Transverse colon (tissue), 4 donors: ENCODE data around the gene LMF1. TPM values are rescaled to one million over a fixed set of nuclear protein-coding genes. Genes with fewer than 3 reads are reported as not detected.

ENCODE experiments used
- DNase-seq: peaks from one replicate; pipeline ENCODE4 v3.0.0-alpha.2; 2019
- H3K27ac ChIP-seq, 4 donors: fragments of 200-600 bp; sonication (generic); 2 replicates each; pipeline ENCODE4 v1.5.1; 2016 to 2018; ENCODE audit warnings: inconsistent platforms in 4 of 4
- H3K27me3 ChIP-seq: fragments of 200-600 bp; sonication (generic); 2 replicates; pipeline ENCODE4 v1.5.1; 2017; ENCODE audit warnings: inconsistent platforms
- H3K36me3 ChIP-seq, 4 donors: fragments of 200-600 bp; sonication (generic); 2 replicates each; pipeline ENCODE4 v1.5.1; 2017 to 2019; ENCODE audit warnings: inconsistent platforms in 4 of 4
- H3K4me1 ChIP-seq, 4 donors: fragments of 200-600 bp; sonication (generic); 2 replicates each; pipeline ENCODE4 v1.5.1; 2017 to 2020; ENCODE audit warnings: inconsistent platforms in 4 of 4
- H3K4me3 ChIP-seq, 4 donors: fragments of 200-600 bp; sonication (generic); 1 replicate in 1 of 4; 2 replicates in 3 of 4; pipeline versions ENCODE4 v1.5.1 to v1.6.1; 2017 to 2019; ENCODE audit warnings: inconsistent platforms in 4 of 4
- H3K9me3 ChIP-seq, 2 donors: fragments of 200-600 bp; sonication (generic); 2 replicates each; pipeline ENCODE4 v1.5.1; 2017 to 2019; ENCODE audit warnings: inconsistent platforms in 2 of 2
- EP300 ChIP-seq: sonication (generic); formaldehyde crosslinking; IDR thresholded peaks from one replicate; pipeline ENCODE4 v1.6.1; 2017; ENCODE audit warnings: antibody characterized with exemption, low read depth
- POLR2A ChIP-seq: fragments of 450-650 bp; IDR thresholded peaks from one replicate; pipeline ENCODE4 v1.6.1; 2016; ENCODE audit warnings: antibody characterized with exemption, mild to moderate bottlenecking, moderate library complexity
- POLR2AphosphoS5 ChIP-seq, 3 donors: sonication (generic); formaldehyde crosslinking; IDR thresholded peaks; one replicate each; pipeline ENCODE4 v1.6.1; 2016; ENCODE audit warnings: antibody characterized with exemption in 3 of 3
- WGBS, 2 donors: methylation state at CpG; one replicate each; pipeline ENCODE4 v1.1.5; 2018; ENCODE audit warnings: low coverage in 1 of 2; 5-methylcytosine and 5-hydroxymethylcytosine counted together
- in situ Hi-C, 4 donors: fragments of 200-750 bp; cut with MboI; loops; one replicate each; pipeline versions ENCODE4 v1.15.0 to v1.15.1; 2017; ENCODE audit warnings: low sequenced_read_pairs in 3 of 4, low pct_ligation_motif_present in 1 of 4, low pct_unique_long_range_greater_than_20kb in 1 of 4
- intact Hi-C: fragments of 100-400 bp; cut with DNase I; formaldehyde crosslinking; loops from one replicate; pipeline ENCODE4 v1.15.1; 2023; ENCODE audit warnings: low total_unique reads
- total RNA-seq, 4 donors: library from RNA; depleted of rRNA; stranded (reverse); fragments of >200 nt; gene quantifications; one replicate each; pipeline ENCODE4 v1.1.0, GENCODE V29; 2016
- TF ChIP-seq, protein P1 (sequence below), 5 experiments: fragments of 200-600 bp in 3 of 5; fragments of 450-650 bp in 2 of 5; sonication (generic) in 3 of 5; IDR thresholded peaks; 1 replicate in 2 of 5; 2 replicates in 3 of 5; pipeline ENCODE4 v1.5.1; 2016 to 2017; ENCODE audit warnings: antibody characterized with exemption in 5 of 5, inconsistent platforms in 3 of 5, mild to moderate bottlenecking in 2 of 5, moderate library complexity in 1 of 5

Gene LMF1
- total RNA-seq, 4 donors from 2014 or later = 15.9 to 34.8 (median 19.6) TPM

GRCh38 chr16:876041-876335 is 94.8 kb downstream of the LMF1 start:
- no peaks in the 10 kb centered on the region for H3K9me3 ChIP-seq
- in situ Hi-C loops = no loop called here
- no peak overlapping the region for H3K27ac ChIP-seq
- intact Hi-C loops = no loop called here
- 97% methylated on average over 20 of the region's 22 CpGs; no CpG with 5 or more reads in 1 of the 2 donors for WGBS, 2 donors
- TF ChIP-seq POLR2AphosphoS5 (IDR thresholded peaks at IDR 0.05) (no peak), EP300 (no peak), POLR2A (no peak)
- TF ChIP-seq, protein P1, sequence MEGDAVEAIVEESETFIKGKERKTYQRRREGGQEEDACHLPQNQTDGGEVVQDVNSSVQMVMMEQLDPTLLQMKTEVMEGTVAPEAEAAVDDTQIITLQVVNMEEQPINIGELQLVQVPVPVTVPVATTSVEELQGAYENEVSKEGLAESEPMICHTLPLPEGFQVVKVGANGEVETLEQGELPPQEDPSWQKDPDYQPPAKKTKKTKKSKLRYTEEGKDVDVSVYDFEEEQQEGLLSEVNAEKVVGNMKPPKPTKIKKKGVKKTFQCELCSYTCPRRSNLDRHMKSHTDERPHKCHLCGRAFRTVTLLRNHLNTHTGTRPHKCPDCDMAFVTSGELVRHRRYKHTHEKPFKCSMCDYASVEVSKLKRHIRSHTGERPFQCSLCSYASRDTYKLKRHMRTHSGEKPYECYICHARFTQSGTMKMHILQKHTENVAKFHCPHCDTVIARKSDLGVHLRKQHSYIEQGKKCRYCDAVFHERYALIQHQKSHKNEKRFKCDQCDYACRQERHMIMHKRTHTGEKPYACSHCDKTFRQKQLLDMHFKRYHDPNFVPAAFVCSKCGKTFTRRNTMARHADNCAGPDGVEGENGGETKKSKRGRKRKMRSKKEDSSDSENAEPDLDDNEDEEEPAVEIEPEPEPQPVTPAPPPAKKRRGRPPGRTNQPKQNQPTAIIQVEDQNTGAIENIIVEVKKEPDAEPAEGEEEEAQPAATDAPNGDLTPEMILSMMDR (IDR thresholded peaks at IDR 0.05) = no peak
- no peaks in the 10 kb centered on the region for H3K4me1 ChIP-seq
- H3K4me3 ChIP-seq = no peak overlapping the region
- no peaks in the 10 kb centered on the region for H3K27me3 ChIP-seq
- H3K36me3 ChIP-seq = no peaks in the 10 kb centered on the region
- no peak for DNase-seq

- Histone ChIP-seq H3K27ac (no peak overlapping the region), H3K9me3 (no peaks in the 10 kb centered on the region), H3K4me3 (no peak overlapping the region), H3K4me1 (no peaks in the 10 kb centered on the region), H3K27me3 (no peaks in the 10 kb centered on the region), H3K36me3 (no peaks in the 10 kb centered on the region)
- 91% methylated on average over 30 of the region's 30 CpGs; no CpG with 5 or more reads in 1 of the 2 donors for WGBS, 2 donors
- TF ChIP-seq, protein P1 (IDR thresholded peaks at IDR 0.05) = no peak
- TF ChIP-seq POLR2AphosphoS5 (IDR thresholded peaks at IDR 0.05) (no peak), POLR2A (no peak), EP300 (no peak)
- intact Hi-C loops = no loop called here
- in situ Hi-C loops = no loop called here
- DNase-seq = no peak
These were observed 95.4 kb downstream of the LMF1 start for GRCh38 chr16:875182-876040.

DNA sequence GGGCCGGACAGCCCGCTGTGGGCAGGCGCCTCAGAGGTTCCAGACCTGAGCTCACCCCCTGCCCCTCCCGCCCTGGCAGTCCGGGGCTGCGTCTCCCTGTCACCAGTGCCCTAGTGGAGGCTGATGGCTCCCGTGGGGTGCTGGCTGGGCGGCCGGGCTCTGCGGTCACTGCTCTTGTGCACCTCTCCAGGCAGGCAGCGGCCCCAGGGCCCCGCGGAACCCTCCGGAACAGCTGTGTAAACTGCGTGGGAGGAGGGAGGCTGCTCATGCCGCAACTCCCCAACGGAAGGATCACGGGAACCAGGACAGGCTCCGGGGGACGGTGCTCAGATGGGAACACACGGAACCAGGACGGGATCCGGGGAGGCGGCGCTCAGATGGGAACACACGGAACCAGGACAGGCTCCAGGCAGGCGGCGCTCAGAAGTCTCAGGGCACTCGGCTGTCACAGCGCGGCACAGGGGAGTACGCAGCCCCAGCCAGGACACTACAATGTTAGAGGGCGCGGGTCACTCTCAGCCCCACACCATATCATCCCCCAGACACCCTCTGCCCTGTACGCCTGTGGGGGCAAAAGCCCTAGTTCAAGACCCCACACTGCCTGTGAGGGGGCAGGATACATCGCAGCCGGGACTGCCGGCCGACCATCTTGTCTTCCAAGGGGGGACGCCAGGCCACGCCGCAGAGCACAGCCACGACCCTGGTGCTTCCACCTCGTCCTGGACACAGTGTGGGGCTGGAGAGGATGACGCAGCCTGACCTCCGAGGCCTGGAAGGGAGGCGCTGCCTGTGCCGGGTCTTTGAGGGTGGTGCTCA is 96.2 kb downstream of the LMF1 start:
- H3K4me3 ChIP-seq = no peak overlapping the region
- H3K4me1 ChIP-seq = no peaks in the 10 kb centered on the region
- no peak overlapping the region for H3K27ac ChIP-seq
- no peaks in the 10 kb centered on the region for H3K27me3 ChIP-seq
- no peak for TF ChIP-seq POLR2AphosphoS5 (IDR thresholded peaks at IDR 0.05)
- TF ChIP-seq POLR2A = no peak
- no peak for TF ChIP-seq EP300
- TF ChIP-seq, protein P1 (IDR thresholded peaks at IDR 0.05) = no peak
- 85 to 91% methylated on average over 7 to 41 of the region's 48 CpGs for WGBS, 2 donors
- DNase-seq = no peak
- intact Hi-C loops = no loop called here
- no peaks in the 10 kb centered on the region for H3K36me3 ChIP-seq
- no peaks in the 10 kb centered on the region for H3K9me3 ChIP-seq
- in situ Hi-C loops = no loop called here

DNA sequence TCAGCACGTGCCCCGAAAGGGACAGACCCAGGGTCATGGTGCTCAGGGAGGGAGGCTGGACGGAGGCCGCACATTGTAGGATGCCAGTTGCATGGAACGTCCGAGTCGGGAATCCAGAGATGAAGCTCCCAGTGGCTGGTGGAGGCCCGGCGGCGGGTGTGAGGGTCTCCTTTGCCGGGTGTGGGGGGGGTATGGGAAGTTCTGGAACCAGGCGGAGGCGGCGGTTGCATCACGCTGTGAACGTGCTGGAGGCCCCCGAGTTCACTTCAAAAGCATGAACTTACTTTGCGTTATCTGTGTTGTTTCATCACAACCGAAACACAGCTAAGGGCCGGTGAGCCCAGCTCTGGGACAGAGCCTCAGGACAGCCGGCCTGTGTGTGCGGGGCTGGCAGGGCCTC is 96.9 kb downstream of the LMF1 start:
- no peaks in the 10 kb centered on the region for H3K9me3 ChIP-seq
- in situ Hi-C loops (no loop called here), intact Hi-C loops (no loop called here)
- DNase-seq = no peak
- H3K4me3 ChIP-seq = no peak overlapping the region
- H3K4me1 ChIP-seq = no peaks in the 10 kb centered on the region
- no peaks in the 10 kb centered on the region for H3K36me3 ChIP-seq
- no peaks in the 10 kb centered on the region for H3K27me3 ChIP-seq
- no peak overlapping the region for H3K27ac ChIP-seq
- 91 to 92% methylated on average over 12 to 22 of the region's 22 CpGs for WGBS, 2 donors
- TF ChIP-seq EP300 (no peak), POLR2A (no peak), POLR2AphosphoS5 (IDR thresholded peaks at IDR 0.05) (no peak)
- TF ChIP-seq, protein P1 (IDR thresholded peaks at IDR 0.05) = no peak
